CD4-positive, alpha-beta memory T cell (primary cell): ENCODE measurements around the gene NMNAT3. TPM values are rescaled to one million over a fixed set of nuclear protein-coding genes. Genes with fewer than 3 reads are reported as not detected.
"Not testable (repeated sequence)": the region's sequence is repeated elsewhere in the genome, so short reads cannot be mapped to it uniquely, and the experiment has no call there.

Experiments used
- CTCF ChIA-PET: fragments of 350-600 bp; sonication (Branson Sonifier 250); formaldehyde crosslinking; loops from one replicate; lab custom pipeline; 2021; ENCODE audit warnings: inconsistent platforms; ENCODE audit not compliant: partially characterized antibody; lab: Charles Lee
- POLR2A ChIA-PET: fragments of 350-600 bp; sonication (Branson Sonifier 250); formaldehyde crosslinking; loops from one replicate; lab custom pipeline; 2021; ENCODE audit not compliant: partially characterized antibody; lab: Charles Lee
- DNase-seq, 5 donors: peaks; one replicate each; pipeline versions ENCODE4 v3.0.0 to v3.0.0-alpha.2; 2020 to 2022; ENCODE audit warnings: mixed read lengths in 1 of 5
- H3K27ac ChIP-seq: one replicate; pipeline ENCODE4 v1.7.0; 2013; ENCODE audit warnings: low read depth, low read length
- H3K27me3 ChIP-seq: 2 replicates; pipeline ENCODE4 v1.7.0; 2013; ENCODE audit warnings: mild to moderate bottlenecking, low read length, moderate library complexity; ENCODE audit not compliant: insufficient read depth
- H3K36me3 ChIP-seq: 2 replicates; pipeline ENCODE4 v1.7.0; 2013; ENCODE audit warnings: mild to moderate bottlenecking, low read length, moderate library complexity; ENCODE audit not compliant: insufficient read depth
- H3K4me1 ChIP-seq: 2 replicates; pipeline ENCODE4 v1.7.0; 2013; ENCODE audit warnings: mild to moderate bottlenecking, low read length, moderate library complexity; ENCODE audit not compliant: insufficient read depth
- H3K4me3 ChIP-seq, 2 donors: one replicate each; pipeline ENCODE4 v1.7.0; 2013; ENCODE audit warnings: low read length in 2 of 2, mild to moderate bottlenecking in 1 of 2
- H3K9me3 ChIP-seq, 2 donors: one replicate each; pipeline ENCODE4 v1.7.0; 2013; ENCODE audit warnings: low read length in 2 of 2, control low read depth in 1 of 2; ENCODE audit not compliant: control insufficient read depth in 1 of 2
- H3K27ac Mint-ChIP-seq, 7 donors: one replicate each; pipeline ENCODE4 v1.8.0; 2020 to 2021; ENCODE audit warnings: mixed read lengths in 7 of 7, mild to moderate bottlenecking in 6 of 7, inconsistent platforms in 3 of 7, moderate library complexity in 3 of 7
- H3K27me3 Mint-ChIP-seq, 2 donors: one replicate each; pipeline ENCODE4 v1.8.0; 2020 to 2021; ENCODE audit warnings: mixed read lengths in 2 of 2
- H3K36me3 Mint-ChIP-seq, 2 donors: one replicate each; pipeline ENCODE4 v1.8.0; 2020 to 2021; ENCODE audit warnings: mixed read lengths in 2 of 2, inconsistent platforms in 1 of 2, mild to moderate bottlenecking in 1 of 2
- H3K4me1 Mint-ChIP-seq, 4 donors: one replicate each; pipeline ENCODE4 v1.8.0; 2020 to 2021; ENCODE audit warnings: mixed read lengths in 4 of 4, mild to moderate bottlenecking in 1 of 4
- H3K4me3 Mint-ChIP-seq, 8 donors: one replicate each; pipeline ENCODE4 v1.8.0; 2020 to 2021; ENCODE audit warnings: mixed read lengths in 8 of 8, mild to moderate bottlenecking in 7 of 8, moderate library complexity in 6 of 8, inconsistent platforms in 3 of 8
- H3K9me3 Mint-ChIP-seq, 8 donors: one replicate each; pipeline ENCODE4 v1.8.0; 2020 to 2021; ENCODE audit warnings: mixed read lengths in 8 of 8, mild to moderate bottlenecking in 5 of 8, inconsistent platforms in 3 of 8, moderate library complexity in 1 of 8
- intact Hi-C: fragments of 100-400 bp; cut with micrococcal nuclease; formaldehyde crosslinking; loops from one replicate; pipeline ENCODE4 v1.15.1; 2023
- polyA plus RNA-seq, 2 donors: library from polyadenylated mRNA; unstranded; fragments of 300-500 nt; fragmentation: Illumina TruSeq; gene quantifications; one replicate each; pipeline ENCODE4 v1.2.3, GENCODE V29; 2021
- total RNA-seq, 2 experiments: library from RNA; stranded (reverse); gene quantifications; one replicate each; pipeline ENCODE4 v1.2.3, GENCODE V29; 2021

NMNAT3 gene
- total and polyA plus RNA-seq, 4 experiments from 2014 or later: 1.6 to 4.0 (median 2.2) TPM

- intact Hi-C loops: no loop called here
- Histone ChIP-seq H3K27ac (no peak overlapping the region), H3K4me1 (no peaks in the 10 kb centered on the region), H3K36me3 (no peaks in the 10 kb centered on the region), H3K4me3 (no peak overlapping the region), H3K9me3 (no peaks in the 10 kb centered on the region), H3K27me3 (no peaks in the 10 kb centered on the region)
- ChIA-PET POLR2A (no interaction called here), CTCF (no interaction called here)
- Mint-ChIP-seq H3K27ac (no peak overlapping the region), H3K4me3 (no peak overlapping the region), H3K27me3 (peaks cover 0 to 3% of the 10 kb centered on the region in 2 donors), H3K9me3 (peaks cover 0 to 7% (median 2%) of the 10 kb centered on the region in 8 donors), H3K4me1 (peaks cover 0 to 3% (median 0%) of the 10 kb centered on the region in 4 donors), H3K36me3 (no peaks in the 10 kb centered on the region)
- DNase-seq: no peak
Observed at GRCh38 chr3:139586420-139587017, 91.3 kb downstream of the NMNAT3 start.

- H3K4me3 Mint-ChIP-seq: no peak overlapping the region
- Histone ChIP-seq H3K27me3 (no peaks in the 10 kb centered on the region), H3K9me3 (no peaks in the 10 kb centered on the region), H3K4me3 (no peak overlapping the region), H3K36me3 (no peaks in the 10 kb centered on the region), H3K4me1 (no peaks in the 10 kb centered on the region), H3K27ac (no peak overlapping the region)
- ChIA-PET CTCF (no interaction called here), POLR2A (no interaction called here)
- peaks cover 0 to 7% (median 2%) of the 10 kb centered on the region in 8 donors for H3K9me3 Mint-ChIP-seq
- H3K36me3 Mint-ChIP-seq: no peaks in the 10 kb centered on the region
- no peak overlapping the region for H3K27ac Mint-ChIP-seq
- no peak for DNase-seq
- peaks cover 0 to 3% of the 10 kb centered on the region in 2 donors for H3K27me3 Mint-ChIP-seq
- intact Hi-C loops: no loop called here
- peaks cover 0 to 3% (median 0%) of the 10 kb centered on the region in 4 donors for H3K4me1 Mint-ChIP-seq
Observed at GRCh38 chr3:139585820-139586219, 92.0 kb downstream of the NMNAT3 start.

GRCh38 chr3:139583651-139584050 lies 94.1 kb downstream of the NMNAT3 start:
- H3K36me3 ChIP-seq, POLR2A ChIA-PET, H3K9me3 Mint-ChIP-seq, H3K4me3 ChIP-seq, intact Hi-C loops, H3K4me1 ChIP-seq, H3K27me3 ChIP-seq, H3K9me3 ChIP-seq, H3K4me3 Mint-ChIP-seq, H3K27me3 Mint-ChIP-seq, DNase-seq, H3K36me3 Mint-ChIP-seq, H3K27ac Mint-ChIP-seq, CTCF ChIA-PET, H3K27ac ChIP-seq, H3K4me1 Mint-ChIP-seq: not testable (repeated sequence)

GRCh38 chr3:139578783-139579182 lies 99.0 kb downstream of the NMNAT3 start:
- no peak overlapping the region for H3K27ac Mint-ChIP-seq
- no peaks in the 10 kb centered on the region for H3K9me3 Mint-ChIP-seq
- no peak for DNase-seq
- no peak overlapping the region for H3K4me3 Mint-ChIP-seq
- Histone ChIP-seq H3K4me3 (no peak overlapping the region), H3K9me3 (no peaks in the 10 kb centered on the region), H3K27me3 (no peaks in the 10 kb centered on the region), H3K27ac (no peak overlapping the region), H3K4me1 (no peaks in the 10 kb centered on the region), H3K36me3 (no peaks in the 10 kb centered on the region)
- ChIA-PET POLR2A (no interaction called here), CTCF (no interaction called here)
- no peaks in the 10 kb centered on the region for H3K36me3 Mint-ChIP-seq
- H3K4me1 Mint-ChIP-seq: no peaks in the 10 kb centered on the region
- intact Hi-C loops: no loop called here
- H3K27me3 Mint-ChIP-seq: no peaks in the 10 kb centered on the region

GRCh38 chr3:139577909-139578308 lies 99.9 kb downstream of the NMNAT3 start:
- no peak overlapping the region for H3K27ac ChIP-seq
- Mint-ChIP-seq H3K27ac (no peak overlapping the region), H3K36me3 (no peaks in the 10 kb centered on the region), H3K4me3 (no peak overlapping the region), H3K27me3 (no peaks in the 10 kb centered on the region), H3K4me1 (no peaks in the 10 kb centered on the region), H3K9me3 (no peaks in the 10 kb centered on the region)
- ChIA-PET POLR2A (no interaction called here), CTCF (no interaction called here)
- no peaks in the 10 kb centered on the region for H3K36me3 ChIP-seq
- no peak overlapping the region for H3K4me3 ChIP-seq
- no peaks in the 10 kb centered on the region for H3K27me3 ChIP-seq
- intact Hi-C loops: no loop called here
- DNase-seq: no peak
- no peaks in the 10 kb centered on the region for H3K4me1 ChIP-seq
- H3K9me3 ChIP-seq: no peaks in the 10 kb centered on the region

GRCh38 chr3:139577346-139577745 lies 100.4 kb downstream of the NMNAT3 start:
- H3K36me3 ChIP-seq: no peaks in the 10 kb centered on the region
- no peaks in the 10 kb centered on the region for H3K36me3 Mint-ChIP-seq

GRCh38 chr3:139574026-139574947 lies 103.5 kb downstream of the NMNAT3 start:
- peaks cover 0 to 15% (median 2%) of the 10 kb centered on the region in 8 donors for H3K9me3 Mint-ChIP-seq
- CTCF ChIA-PET: no interaction called here
- H3K4me3 Mint-ChIP-seq: no peak overlapping the region
- H3K27me3 ChIP-seq: no peaks in the 10 kb centered on the region
- H3K4me1 Mint-ChIP-seq: no peaks in the 10 kb centered on the region
- no peak overlapping the region for H3K4me3 ChIP-seq
- no peaks in the 10 kb centered on the region for H3K9me3 ChIP-seq
- no peak overlapping the region for H3K27ac Mint-ChIP-seq
- H3K36me3 ChIP-seq: no peaks in the 10 kb centered on the region
- POLR2A ChIA-PET: no interaction called here
- no peak for DNase-seq
- intact Hi-C loops: no loop called here
- H3K27ac ChIP-seq: no peak overlapping the region
- peaks cover 0 to 3% of the 10 kb centered on the region in 2 donors for H3K27me3 Mint-ChIP-seq
- peaks cover 0 to 3% of the 10 kb centered on the region in 2 donors for H3K36me3 Mint-ChIP-seq
- no peaks in the 10 kb centered on the region for H3K4me1 ChIP-seq

More at GRCh38 chr3:139577346-139577745, 100.4 kb downstream of the NMNAT3 start:
- ChIA-PET POLR2A (no interaction called here), CTCF (no interaction called here)
- no peaks in the 10 kb centered on the region for H3K9me3 Mint-ChIP-seq
- Histone ChIP-seq H3K27me3 (no peaks in the 10 kb centered on the region), H3K4me3 (no peak overlapping the region), H3K27ac (no peak overlapping the region), H3K9me3 (no peaks in the 10 kb centered on the region), H3K4me1 (no peaks in the 10 kb centered on the region)
- no peaks in the 10 kb centered on the region for H3K27me3 Mint-ChIP-seq
- H3K4me3 Mint-ChIP-seq: no peak overlapping the region
- intact Hi-C loops: no loop called here
- H3K27ac Mint-ChIP-seq: no peak overlapping the region
- no peak for DNase-seq
- no peaks in the 10 kb centered on the region for H3K4me1 Mint-ChIP-seq
